ENCODE results near the gene KANK2.
A peak's percentile ranks its signal among the peaks of the same experiment; 100 is the strongest.

The KANK2 gene

DNA sequence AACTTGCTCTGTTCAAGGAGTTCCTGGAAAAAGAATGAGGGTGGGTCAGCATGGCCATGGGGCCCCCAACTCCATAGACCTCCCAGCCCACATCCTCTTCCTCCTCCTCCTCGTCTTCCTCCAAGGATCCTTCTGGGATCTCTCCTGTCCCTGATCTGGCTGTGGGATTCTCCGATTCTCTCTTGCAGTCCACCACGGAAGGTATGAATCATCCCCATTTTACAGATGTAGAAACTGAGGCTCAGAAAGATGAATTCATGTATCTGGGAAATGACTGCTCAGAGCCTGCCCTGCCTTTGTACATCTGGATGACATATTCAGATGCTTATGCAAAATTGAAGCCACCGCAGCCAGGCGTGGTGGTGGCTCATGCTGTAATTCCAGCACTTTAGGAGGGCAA lies 2.2 kb upstream of the KANK2 start:
- no peak overlapping the region for H3K4me3 ChIP-seq (ENCODE audit: low read depth, low read length)
- no peak for DNase-seq (ENCODE audit: low read depth)
- TF ChIP-seq, protein P1, sequence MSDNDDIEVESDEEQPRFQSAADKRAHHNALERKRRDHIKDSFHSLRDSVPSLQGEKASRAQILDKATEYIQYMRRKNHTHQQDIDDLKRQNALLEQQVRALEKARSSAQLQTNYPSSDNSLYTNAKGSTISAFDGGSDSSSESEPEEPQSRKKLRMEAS (IDR thresholded peaks at IDR 0.05; ENCODE audit: low read depth, low read length), result no peak
- no peak for TF ChIP-seq POLR2A (IDR thresholded peaks at IDR 0.05; ENCODE audit: extremely low read depth, insufficient read length)
- no peak for TF ChIP-seq MYC (IDR thresholded peaks at IDR 0.05; ENCODE audit: low read depth, low read length)
- TF ChIP-seq, protein P2, sequence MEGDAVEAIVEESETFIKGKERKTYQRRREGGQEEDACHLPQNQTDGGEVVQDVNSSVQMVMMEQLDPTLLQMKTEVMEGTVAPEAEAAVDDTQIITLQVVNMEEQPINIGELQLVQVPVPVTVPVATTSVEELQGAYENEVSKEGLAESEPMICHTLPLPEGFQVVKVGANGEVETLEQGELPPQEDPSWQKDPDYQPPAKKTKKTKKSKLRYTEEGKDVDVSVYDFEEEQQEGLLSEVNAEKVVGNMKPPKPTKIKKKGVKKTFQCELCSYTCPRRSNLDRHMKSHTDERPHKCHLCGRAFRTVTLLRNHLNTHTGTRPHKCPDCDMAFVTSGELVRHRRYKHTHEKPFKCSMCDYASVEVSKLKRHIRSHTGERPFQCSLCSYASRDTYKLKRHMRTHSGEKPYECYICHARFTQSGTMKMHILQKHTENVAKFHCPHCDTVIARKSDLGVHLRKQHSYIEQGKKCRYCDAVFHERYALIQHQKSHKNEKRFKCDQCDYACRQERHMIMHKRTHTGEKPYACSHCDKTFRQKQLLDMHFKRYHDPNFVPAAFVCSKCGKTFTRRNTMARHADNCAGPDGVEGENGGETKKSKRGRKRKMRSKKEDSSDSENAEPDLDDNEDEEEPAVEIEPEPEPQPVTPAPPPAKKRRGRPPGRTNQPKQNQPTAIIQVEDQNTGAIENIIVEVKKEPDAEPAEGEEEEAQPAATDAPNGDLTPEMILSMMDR (IDR thresholded peaks at IDR 0.05; ENCODE audit: low read depth, low read length), result no peak

DNA sequence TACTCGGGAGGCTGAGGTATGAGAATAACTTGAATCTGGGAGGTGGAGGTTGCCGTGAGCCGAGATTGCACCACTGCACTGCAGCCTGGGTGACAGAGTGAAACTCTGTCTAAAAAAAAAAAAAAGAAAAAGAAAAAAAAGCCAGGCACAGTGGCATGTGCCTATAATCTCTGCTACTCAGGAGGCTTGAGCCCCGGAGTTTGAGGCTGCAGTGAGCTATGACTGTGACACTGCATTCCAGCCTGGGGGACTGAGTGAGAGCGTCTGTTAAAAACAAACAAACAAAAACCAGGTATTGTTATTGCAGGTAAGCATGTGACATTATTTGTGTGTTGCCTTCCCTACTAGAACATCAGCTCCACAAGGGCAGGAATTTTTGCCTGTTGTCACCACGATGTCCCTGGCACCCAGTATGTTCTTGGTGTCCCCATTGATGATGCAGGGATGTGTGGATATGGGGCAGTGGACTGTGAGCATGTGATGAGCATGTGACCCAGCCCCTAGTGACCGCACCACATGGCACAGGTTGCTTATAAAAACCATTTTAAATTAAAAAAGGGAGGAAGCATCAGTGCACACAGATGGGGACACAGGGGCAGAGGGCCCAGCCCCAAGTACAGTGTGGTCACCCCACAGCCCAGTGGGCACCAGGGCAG lies 1.6 kb upstream of the KANK2 start:
- no peak for DNase-seq (ENCODE audit: low read depth)

DNA sequence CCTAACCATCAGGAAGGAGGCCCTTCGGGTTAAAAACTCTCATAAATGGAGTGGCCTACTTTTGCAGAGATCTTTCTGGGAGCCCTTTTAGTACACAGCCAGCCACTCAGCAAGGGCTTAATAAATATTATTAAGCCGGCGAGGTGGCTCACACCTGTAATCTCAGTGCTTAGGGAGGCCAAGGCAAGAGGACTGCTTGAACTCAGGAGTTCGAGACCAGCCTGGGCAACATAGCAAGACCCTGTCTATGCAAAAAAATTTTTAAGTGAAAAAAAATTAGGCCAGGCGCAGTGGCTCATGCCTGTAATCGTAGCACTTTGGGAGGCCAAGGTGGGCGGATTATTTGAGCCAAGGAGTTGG lies 810 bp upstream of the KANK2 start:
- no peak overlapping the region for H3K4me3 ChIP-seq (ENCODE audit: low read depth, low read length)
- DNase-seq (ENCODE audit: low read depth), result no peak
- TF ChIP-seq, protein P2 (IDR thresholded peaks at IDR 0.05; ENCODE audit: low read depth, low read length), result no peak
- TF ChIP-seq POLR2A (IDR thresholded peaks at IDR 0.05; ENCODE audit: extremely low read depth, insufficient read length) (no peak), MYC (IDR thresholded peaks at IDR 0.05; ENCODE audit: low read depth, low read length) (no peak)
- TF ChIP-seq, protein P1 (IDR thresholded peaks at IDR 0.05; ENCODE audit: low read depth, low read length), result no peak

More for the DNA sequence above, 1.6 kb upstream of the KANK2 start:
- TF ChIP-seq, protein P1 (IDR thresholded peaks at IDR 0.05; ENCODE audit: low read depth, low read length), result no peak
- no peak for TF ChIP-seq MYC (IDR thresholded peaks at IDR 0.05; ENCODE audit: low read depth, low read length)
- TF ChIP-seq POLR2A (IDR thresholded peaks at IDR 0.05; ENCODE audit: extremely low read depth, insufficient read length), result no peak
- TF ChIP-seq, protein P2 (IDR thresholded peaks at IDR 0.05; ENCODE audit: low read depth, low read length), result no peak
- no peak overlapping the region for H3K4me3 ChIP-seq (ENCODE audit: low read depth, low read length)

DNA sequence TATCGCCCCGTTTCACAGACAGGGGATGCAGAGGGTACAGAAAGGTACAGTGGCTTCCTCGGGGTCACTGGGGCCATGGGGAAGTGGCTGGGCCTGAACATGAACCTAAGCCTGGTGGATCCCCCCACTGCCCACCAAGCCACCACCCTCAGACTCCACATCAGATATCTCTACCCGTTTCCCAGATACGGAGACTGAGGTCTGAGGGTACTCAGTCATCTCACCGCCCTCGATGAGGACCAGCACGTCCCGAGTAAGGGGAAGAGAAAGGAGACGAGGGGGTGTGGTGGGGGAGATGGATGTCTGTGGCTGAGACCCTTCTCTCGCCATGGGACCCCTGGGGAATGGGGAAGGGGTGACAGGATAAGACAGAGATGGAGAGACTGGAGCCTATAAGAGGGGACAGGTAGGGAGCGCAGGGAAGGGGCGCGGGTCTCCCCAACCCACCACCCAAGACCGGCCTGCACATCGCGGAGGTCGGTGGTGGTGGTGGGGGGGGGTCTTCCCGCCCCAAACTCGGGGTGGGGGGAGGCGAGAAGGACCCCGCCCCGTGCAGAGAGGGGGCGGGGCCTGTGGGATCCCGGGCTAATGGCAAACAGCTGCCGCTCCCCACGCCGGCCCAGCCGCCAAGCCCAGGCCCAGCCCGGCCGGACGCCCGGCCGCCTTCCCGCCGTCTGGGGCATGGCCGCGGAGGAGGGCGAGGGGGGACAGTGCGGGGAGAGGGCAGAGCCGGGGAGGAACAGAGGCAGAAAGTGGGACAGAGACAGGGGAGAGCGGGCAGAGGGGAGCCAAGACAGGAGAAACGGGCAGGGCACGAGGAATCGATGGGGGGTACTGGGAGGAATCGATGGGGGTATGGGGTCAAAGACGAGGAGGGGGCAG lies 698 bp downstream of the KANK2 start:
- H3K4me3 ChIP-seq (ENCODE audit: low read depth, low read length), result peak overlapping the region; percentile 54
- TF ChIP-seq, protein P1 (IDR thresholded peaks at IDR 0.05; ENCODE audit: low read depth, low read length), result no peak
- TF ChIP-seq, protein P2 (IDR thresholded peaks at IDR 0.05; ENCODE audit: low read depth, low read length), result no peak
- TF ChIP-seq MYC (IDR thresholded peaks at IDR 0.05; ENCODE audit: low read depth, low read length) (no peak), POLR2A (IDR thresholded peaks at IDR 0.05; ENCODE audit: extremely low read depth, insufficient read length) (no peak)
- DNase-seq (ENCODE audit: low read depth), result peak; percentile 32

DNA sequence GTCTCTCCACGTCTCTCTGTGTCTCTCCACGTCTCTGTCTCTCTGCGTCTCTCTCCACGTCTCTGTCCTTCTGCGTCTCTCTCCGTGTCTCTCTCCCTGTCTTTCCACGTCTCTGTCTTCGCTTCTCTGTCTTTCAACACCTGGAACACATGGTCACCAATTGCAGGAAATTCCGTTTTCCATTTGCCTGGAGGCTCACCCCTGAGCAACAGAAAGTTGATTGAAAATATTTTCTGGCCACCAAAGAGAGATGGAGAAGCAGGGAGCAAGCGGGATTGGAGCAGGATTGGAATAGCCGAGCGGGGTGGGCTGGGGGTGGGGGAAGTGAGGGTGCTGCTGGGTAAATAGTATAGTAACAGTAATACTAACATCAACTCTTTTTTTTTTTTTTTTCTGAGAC lies 1.7 kb downstream of the KANK2 start:
- no peak for DNase-seq (ENCODE audit: low read depth)
- TF ChIP-seq POLR2A (IDR thresholded peaks at IDR 0.05; ENCODE audit: extremely low read depth, insufficient read length) (no peak), MYC (IDR thresholded peaks at IDR 0.05; ENCODE audit: low read depth, low read length) (no peak)
- TF ChIP-seq, protein P1 (IDR thresholded peaks at IDR 0.05; ENCODE audit: low read depth, low read length), result no peak
- TF ChIP-seq, protein P2 (IDR thresholded peaks at IDR 0.05; ENCODE audit: low read depth, low read length), result no peak
- no peak overlapping the region for H3K4me3 ChIP-seq (ENCODE audit: low read depth, low read length)

Data from NB4 (cell line).